Measurements from ENCODE around the gene HTR7. TPM values are rescaled to one million over a fixed set of nuclear protein-coding genes. Genes with fewer than 3 reads are reported as not detected.

HTR7 gene
- total and polyA plus RNA-seq, 9 donors: 0.11 to 1.00 (median 0.32) TPM; not detected in 2

- 6 to 15% (median 10%) methylated on average over 2 of the region's 2 CpGs for WGBS, 3 donors
- Histone ChIP-seq H3K27ac (no peak overlapping the region), H3K36me3 (no peaks in the 10 kb centered on the region), H3K4me1 (ENCODE audit: insufficient read depth) (no peaks in the 10 kb centered on the region), H3K27me3 (no peaks in the 10 kb centered on the region), H3K4me3 (no peak overlapping the region), H3K9me3 (no peaks in the 10 kb centered on the region)
- DNase-seq: no peak
- TF ChIP-seq POLR2A (IDR thresholded peaks at IDR 0.05) (no peak), EP300 (IDR thresholded peaks at IDR 0.05) (no peak), CTCF (IDR thresholded peaks at IDR 0.05) (no peak)
- intact Hi-C loops (cut with DNase I): no loop called here
Measured at GRCh38 chr10:90738885-90739284, 119.0 kb downstream of the HTR7 start.

GRCh38 chr10:90734415-90734814, 123.4 kb downstream of the HTR7 start:
- intact Hi-C loops (cut with DNase I): no loop called here
- no peak overlapping the region for H3K27ac ChIP-seq
- WGBS, 3 donors: 28 to 36% (median 33%) methylated on average over 2 of the region's 2 CpGs
- no peaks in the 10 kb centered on the region for H3K27me3 ChIP-seq
- no peaks in the 10 kb centered on the region for H3K36me3 ChIP-seq
- TF ChIP-seq CTCF (IDR thresholded peaks at IDR 0.05): no peak
- no peaks in the 10 kb centered on the region for H3K9me3 ChIP-seq
- no peak overlapping the region for H3K4me3 ChIP-seq
- no peaks in the 10 kb centered on the region for H3K4me1 ChIP-seq (ENCODE audit: insufficient read depth)
- DNase-seq: no peak

GRCh38 chr10:90732581-90732980, 125.3 kb downstream of the HTR7 start:
- TF ChIP-seq EP300 (IDR thresholded peaks at IDR 0.05) (no peak), POLR2A (IDR thresholded peaks at IDR 0.05) (no peak), CTCF (IDR thresholded peaks at IDR 0.05) (no peak)
- WGBS, 3 donors: 66 to 75% (median 72%) methylated on average over 3 of the region's 3 CpGs
- Histone ChIP-seq H3K4me1 (ENCODE audit: insufficient read depth) (no peaks in the 10 kb centered on the region), H3K27me3 (no peaks in the 10 kb centered on the region), H3K9me3 (no peaks in the 10 kb centered on the region), H3K4me3 (no peak overlapping the region), H3K27ac (no peak overlapping the region), H3K36me3 (no peaks in the 10 kb centered on the region)
- intact Hi-C loops (cut with DNase I): no loop called here
- DNase-seq: no peak

GRCh38 chr10:90723416-90724068, 134.3 kb downstream of the HTR7 start:
- Histone ChIP-seq H3K4me3 (no peak overlapping the region), H3K27me3 (no peaks in the 10 kb centered on the region), H3K4me1 (ENCODE audit: insufficient read depth) (no peaks in the 10 kb centered on the region), H3K9me3 (no peaks in the 10 kb centered on the region), H3K36me3 (no peaks in the 10 kb centered on the region), H3K27ac (no peak overlapping the region)
- DNase-seq: no peak
- intact Hi-C loops (cut with DNase I): no loop called here
- no peak for TF ChIP-seq CTCF (IDR thresholded peaks at IDR 0.05)
- no peak for TF ChIP-seq EP300 (IDR thresholded peaks at IDR 0.05)
- TF ChIP-seq POLR2A (IDR thresholded peaks at IDR 0.05): no peak
- WGBS, 3 donors: 44 to 61% (median 53%) methylated on average over 6 of the region's 6 CpGs
